ENCODE measurements around the gene SUSD4. TPM values are rescaled to one million over a fixed set of nuclear protein-coding genes. Genes with fewer than 3 reads are reported as not detected.

Gene SUSD4
- total RNA-seq, 1 experiment from 2014 or later, result 7.2 TPM

DNA sequence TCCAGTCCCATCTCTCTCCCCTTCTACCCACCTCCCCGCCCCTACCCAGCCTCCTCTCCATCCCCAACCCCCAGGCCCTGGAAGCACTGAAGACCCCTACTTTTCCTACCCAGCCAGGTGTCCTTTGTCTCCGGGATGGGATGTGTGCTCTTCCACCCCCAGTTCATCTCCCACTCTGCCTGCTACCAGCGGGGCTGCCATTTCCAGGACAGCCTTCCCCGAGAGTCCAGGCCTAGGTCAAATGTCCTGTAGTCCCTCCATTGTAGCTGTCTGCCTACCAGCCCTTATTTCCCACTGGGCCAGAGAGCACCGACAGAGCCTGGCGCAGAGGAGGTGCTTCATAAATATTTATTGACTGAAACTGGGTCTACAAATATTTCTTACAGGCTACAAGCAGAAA, 148.9 kb downstream of the SUSD4 start:
- CTCF ChIA-PET, result no interaction called here
- BruUV-seq (replicated peaks), result no TSS peak
- no peaks in the 10 kb centered on the region for H3K36me3 Mint-ChIP-seq (ENCODE audit: insufficient read depth, unreplicated experiment)
- no peak overlapping the region for H3K27ac Mint-ChIP-seq (ENCODE audit: unreplicated experiment)
- H3K9me3 Mint-ChIP-seq (ENCODE audit: low read depth, unreplicated experiment), result peaks cover 8% of the 10 kb centered on the region
- no peak overlapping the region for H3K4me3 Mint-ChIP-seq (ENCODE audit: low read depth, unreplicated experiment)
- DNase-seq, result no peak
- peaks cover 17% of the 10 kb centered on the region for H3K4me1 Mint-ChIP-seq (ENCODE audit: low read depth, unreplicated experiment)
- no peak for TF ChIP-seq CTCF (IDR thresholded peaks at IDR 0.05; ENCODE audit: unreplicated experiment)
- intact Hi-C loops (cut with micrococcal nuclease; ENCODE audit: unreplicated experiment), result no loop called here
- no peaks in the 10 kb centered on the region for H3K27me3 Mint-ChIP-seq (ENCODE audit: unreplicated experiment)

DNA sequence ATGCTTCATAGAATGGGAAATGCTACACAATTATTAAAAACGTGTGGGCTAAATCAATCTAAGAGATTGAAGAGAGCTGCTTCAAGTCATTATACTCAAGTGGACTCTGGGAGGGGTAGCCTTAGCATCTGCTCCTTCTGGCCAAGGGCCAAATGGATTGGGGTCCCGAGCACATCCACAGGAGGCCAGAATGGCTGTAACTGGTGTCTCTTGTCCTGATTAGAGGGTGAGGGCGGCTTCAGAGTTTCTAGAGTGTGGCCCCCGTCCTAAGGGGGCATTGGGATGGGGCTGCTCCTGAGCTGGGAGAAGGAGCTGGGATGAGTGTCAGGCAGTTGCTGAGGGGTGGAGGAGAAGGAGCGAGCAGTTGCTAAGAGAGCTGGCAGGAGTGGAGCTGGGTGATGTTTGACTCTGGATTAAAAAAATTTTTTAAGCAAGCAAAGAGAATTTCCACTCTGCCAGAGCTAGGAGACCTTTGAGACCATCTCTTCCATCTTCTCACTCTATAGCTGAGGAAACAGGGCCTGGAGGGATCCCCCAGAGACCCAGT, 149.6 kb downstream of the SUSD4 start:
- no peak overlapping the region for H3K4me3 Mint-ChIP-seq (ENCODE audit: low read depth, unreplicated experiment)
- TF ChIP-seq CTCF (IDR thresholded peaks at IDR 0.05; ENCODE audit: unreplicated experiment), result no peak
- H3K27ac Mint-ChIP-seq (ENCODE audit: unreplicated experiment), result no peak overlapping the region
- H3K9me3 Mint-ChIP-seq (ENCODE audit: low read depth, unreplicated experiment), result peaks cover 8% of the 10 kb centered on the region
- CTCF ChIA-PET, result no interaction called here
- no peaks in the 10 kb centered on the region for H3K36me3 Mint-ChIP-seq (ENCODE audit: insufficient read depth, unreplicated experiment)
- no TSS peak for BruUV-seq (replicated peaks)
- H3K4me1 Mint-ChIP-seq (ENCODE audit: low read depth, unreplicated experiment), result peaks cover 21% of the 10 kb centered on the region
- no peak for DNase-seq
- no peaks in the 10 kb centered on the region for H3K27me3 Mint-ChIP-seq (ENCODE audit: unreplicated experiment)
- intact Hi-C loops (cut with micrococcal nuclease; ENCODE audit: unreplicated experiment), result no loop called here

GRCh38 chr1:223212441-223212840, 151.5 kb downstream of the SUSD4 start:
- Mint-ChIP-seq H3K27me3 (ENCODE audit: unreplicated experiment) (no peaks in the 10 kb centered on the region), H3K4me3 (ENCODE audit: low read depth, unreplicated experiment) (no peak overlapping the region), H3K4me1 (ENCODE audit: low read depth, unreplicated experiment) (peaks cover 28% of the 10 kb centered on the region), H3K36me3 (ENCODE audit: insufficient read depth, unreplicated experiment) (no peaks in the 10 kb centered on the region), H3K9me3 (ENCODE audit: low read depth, unreplicated experiment) (no peaks in the 10 kb centered on the region), H3K27ac (ENCODE audit: unreplicated experiment) (no peak overlapping the region)
- DNase-seq, result no peak
- no TSS peak for BruUV-seq (replicated peaks)
- intact Hi-C loops (cut with micrococcal nuclease; ENCODE audit: unreplicated experiment), result no loop called here
- CTCF ChIA-PET, result interaction anchor here (0.9 kb wide), 1 partner anchor 32 kb away, joined by 3 read pairs; no protein-coding TSS in a partner anchor
- no peak for TF ChIP-seq CTCF (IDR thresholded peaks at IDR 0.05; ENCODE audit: unreplicated experiment)

- no TSS peak for BruUV-seq (replicated peaks)
- H3K27me3 Mint-ChIP-seq (ENCODE audit: unreplicated experiment), result no peaks in the 10 kb centered on the region
- intact Hi-C loops (cut with micrococcal nuclease; ENCODE audit: unreplicated experiment), result no loop called here
- TF ChIP-seq CTCF (IDR thresholded peaks at IDR 0.05; ENCODE audit: unreplicated experiment), result no peak
- H3K9me3 Mint-ChIP-seq (ENCODE audit: low read depth, unreplicated experiment), result no peaks in the 10 kb centered on the region
- no peak for DNase-seq
- H3K36me3 Mint-ChIP-seq (ENCODE audit: insufficient read depth, unreplicated experiment), result no peaks in the 10 kb centered on the region
- no peak overlapping the region for H3K27ac Mint-ChIP-seq (ENCODE audit: unreplicated experiment)
- CTCF ChIA-PET, result interaction anchor here (0.5 to 0.6 kb wide), 2 partner anchors 206 to 461 kb away, joined by 4 to 5 read pairs; no protein-coding TSS in a partner anchor
- peaks cover 28% of the 10 kb centered on the region for H3K4me1 Mint-ChIP-seq (ENCODE audit: low read depth, unreplicated experiment)
- no peak overlapping the region for H3K4me3 Mint-ChIP-seq (ENCODE audit: low read depth, unreplicated experiment)
Observed at GRCh38 chr1:223211323-223211985, 152.5 kb downstream of the SUSD4 start.
